ENCODE measurements around the gene NPTXR. TPM values are rescaled to one million over a fixed set of nuclear protein-coding genes. Genes with fewer than 3 reads are reported as not detected.
A peak's percentile ranks its signal among the peaks of the same experiment; 100 is the strongest.

Gene NPTXR
- total RNA-seq, 4 donors from 2014 or later = 3.6 to 8.7 (median 4.4) TPM

GRCh38 chr22:38826386-38826785 is 17.4 kb downstream of the NPTXR start:
- no peaks in the 10 kb centered on the region for H3K27me3 ChIP-seq
- no peak overlapping the region for H3K4me3 ChIP-seq (replicated peaks in 1 of 3)
- H3K27ac ChIP-seq = no peak overlapping the region
- intact Hi-C loops (cut with DNase I) = no loop called here
- H3K4me1 ChIP-seq = no peaks in the 10 kb centered on the region
- no peaks in the 10 kb centered on the region for H3K9me3 ChIP-seq
- H3K36me3 ChIP-seq = no peaks in the 10 kb centered on the region
- DNase-seq = no peak
- 87 to 88% methylated on average over 14 to 16 of the region's 16 CpGs for WGBS, 2 donors
- TF ChIP-seq CTCF (IDR thresholded peaks at IDR 0.05) = no peak
- no peak for TF ChIP-seq POLR2A (IDR thresholded peaks at IDR 0.05)

GRCh38 chr22:38824585-38824984 is 19.2 kb downstream of the NPTXR start:
- Histone ChIP-seq H3K4me3 (replicated peaks in 1 of 3) (no peak overlapping the region), H3K9me3 (no peaks in the 10 kb centered on the region), H3K4me1 (no peaks in the 10 kb centered on the region), H3K36me3 (no peaks in the 10 kb centered on the region), H3K27ac (no peak overlapping the region), H3K27me3 (no peaks in the 10 kb centered on the region)
- no peak for TF ChIP-seq POLR2A (IDR thresholded peaks at IDR 0.05)
- peak in 4 of 6 experiments; percentile 28 to 43 (median 30) for TF ChIP-seq CTCF (IDR thresholded peaks at IDR 0.05)
- DNase-seq = peak; percentile 45 to 69
- WGBS, 2 donors = 7 to 11% methylated on average over 2 to 4 of the region's 4 CpGs
- intact Hi-C loops (cut with DNase I) = no loop called here

GRCh38 chr22:38823637-38824036 is 20.2 kb downstream of the NPTXR start:
- intact Hi-C loops (cut with DNase I) = no loop called here
- Histone ChIP-seq H3K27me3 (no peaks in the 10 kb centered on the region), H3K36me3 (no peaks in the 10 kb centered on the region), H3K4me1 (no peaks in the 10 kb centered on the region), H3K4me3 (replicated peaks in 1 of 3) (no peak overlapping the region), H3K9me3 (no peaks in the 10 kb centered on the region), H3K27ac (no peak overlapping the region)
- no peak for DNase-seq
- no peak for TF ChIP-seq POLR2A (IDR thresholded peaks at IDR 0.05)
- TF ChIP-seq CTCF (IDR thresholded peaks at IDR 0.05) = no peak
- 83 to 100% methylated on average over 2 of the region's 2 CpGs for WGBS, 2 donors

- TF ChIP-seq CTCF (IDR thresholded peaks at IDR 0.05) = no peak
- TF ChIP-seq POLR2A (IDR thresholded peaks at IDR 0.05) = no peak
- H3K27me3 ChIP-seq = no peaks in the 10 kb centered on the region
- WGBS, 2 donors = 92 to 93% methylated on average over 3 to 4 of the region's 4 CpGs
- H3K36me3 ChIP-seq = no peaks in the 10 kb centered on the region
- H3K4me1 ChIP-seq = no peaks in the 10 kb centered on the region
- H3K4me3 ChIP-seq (replicated peaks in 1 of 3) = no peak overlapping the region
- no peak for DNase-seq
- no peaks in the 10 kb centered on the region for H3K9me3 ChIP-seq
- intact Hi-C loops (cut with DNase I) = no loop called here
- H3K27ac ChIP-seq = no peak overlapping the region
Observed at GRCh38 chr22:38823076-38823475, 20.8 kb downstream of the NPTXR start.

GRCh38 chr22:38820020-38820419 is 23.8 kb downstream of the NPTXR start:
- 66 to 68% methylated on average over 8 of the region's 8 CpGs for WGBS, 2 donors
- no peak overlapping the region for H3K4me3 ChIP-seq (replicated peaks in 1 of 3)
- intact Hi-C loops (cut with DNase I) = no loop called here
- no peak overlapping the region for H3K27ac ChIP-seq
- no peaks in the 10 kb centered on the region for H3K36me3 ChIP-seq
- H3K27me3 ChIP-seq = no peaks in the 10 kb centered on the region
- H3K9me3 ChIP-seq = no peaks in the 10 kb centered on the region
- H3K4me1 ChIP-seq = no peaks in the 10 kb centered on the region
- DNase-seq = no peak
- TF ChIP-seq CTCF (IDR thresholded peaks at IDR 0.05) = no peak
- no peak for TF ChIP-seq POLR2A (IDR thresholded peaks at IDR 0.05)

All from thyroid gland (tissue), 4 donors.